AML-193 (cell line): ENCODE results near the gene GRAMD4.

Source experiments
- DNase-seq, 2 experiments: peaks; one replicate each; lab custom pipeline; 2025; lab: John Stamatoyannopoulos, UW

The GRAMD4 gene

GRCh38 chr22:46596819-46597218 is 23.4 kb upstream of the GRAMD4 start:
- DNase-seq, result no peak

- no peak for DNase-seq
Observed at GRCh38 chr22:46598224-46598623, 22.0 kb upstream of the GRAMD4 start.

GRCh38 chr22:46598737-46599424 is 21.3 kb upstream of the GRAMD4 start:
- DNase-seq, result peak; percentile 84 to 88

- no peak for DNase-seq
Observed at GRCh38 chr22:46600273-46600796, 19.9 kb upstream of the GRAMD4 start.

- DNase-seq, result peak; percentile 92 to 94
Observed at GRCh38 chr22:46602025-46602424, 18.2 kb upstream of the GRAMD4 start.

GRCh38 chr22:46604306-46604690 is 15.9 kb upstream of the GRAMD4 start:
- peak; percentile 92 to 94 for DNase-seq

GRCh38 chr22:46605117-46605516 is 15.1 kb upstream of the GRAMD4 start:
- DNase-seq, result no peak

GRCh38 chr22:46606886-46607285 is 13.3 kb upstream of the GRAMD4 start:
- no peak for DNase-seq

GRCh38 chr22:46607483-46608114 is 12.6 kb upstream of the GRAMD4 start:
- DNase-seq, result no peak

- no peak for DNase-seq
Observed at GRCh38 chr22:46609175-46609690, 11.0 kb upstream of the GRAMD4 start.

- no peak for DNase-seq
Observed at GRCh38 chr22:46609724-46610201, 10.4 kb upstream of the GRAMD4 start.

- no peak for DNase-seq
Observed at GRCh38 chr22:46610356-46610755, 9.8 kb upstream of the GRAMD4 start.

GRCh38 chr22:46611189-46611588 is 9.0 kb upstream of the GRAMD4 start:
- no peak for DNase-seq

GRCh38 chr22:46612341-46612903 is 7.8 kb upstream of the GRAMD4 start:
- DNase-seq, result no peak

GRCh38 chr22:46612904-46613605 is 7.1 kb upstream of the GRAMD4 start:
- DNase-seq, result no peak

GRCh38 chr22:46613606-46614021 is 6.6 kb upstream of the GRAMD4 start:
- no peak for DNase-seq

GRCh38 chr22:46614025-46614931 is 5.9 kb upstream of the GRAMD4 start:
- DNase-seq, result no peak

GRCh38 chr22:46617207-46617985 is 2.8 kb upstream of the GRAMD4 start:
- DNase-seq, result no peak

- no peak for DNase-seq
Observed at GRCh38 chr22:46617986-46618647, 2.1 kb upstream of the GRAMD4 start.

- no peak for DNase-seq
Observed at GRCh38 chr22:46618667-46619066, 1.5 kb upstream of the GRAMD4 start.
